Activated CD4-positive, alpha-beta T cell treated with anti-CD3 and anti-CD28 coated beads, Interleukin-2, Interleukin-4, amounts not matched to agents 100 ng/mL and 50 ng/mL, durations not matched to agents 16 hours and 8 hours (primary cell): ENCODE results near the gene SLC16A10.
"Not testable (repeated sequence)": the region's sequence is repeated elsewhere in the genome, so short reads cannot be mapped to it uniquely, and the experiment has no call there.

Source experiments
- DNase-seq: peaks from one replicate; pipeline ENCODE4 v3.0.0-alpha.2; 2020; ENCODE audit warnings: low spot score

SLC16A10 gene

DNA sequence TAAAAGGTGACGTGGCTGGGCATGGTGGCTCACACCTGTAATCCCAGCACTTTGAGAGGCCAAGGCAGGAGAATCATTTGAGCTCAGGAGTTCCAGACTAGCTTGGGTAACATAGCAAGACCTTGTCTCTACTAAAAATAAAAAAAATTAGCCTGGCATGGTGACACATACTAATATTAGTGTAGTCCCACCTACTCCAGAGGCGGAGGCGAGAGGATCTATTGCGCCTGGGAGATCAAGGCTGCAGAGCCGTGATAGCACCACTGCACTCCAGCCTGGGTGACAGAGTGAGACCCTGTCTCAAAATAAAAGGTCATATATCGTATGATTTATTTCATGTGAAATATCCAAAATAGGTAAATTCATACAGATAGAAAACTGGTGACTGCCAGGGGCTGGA lies 132.5 kb downstream of the SLC16A10 start:
- no peak for DNase-seq

DNA sequence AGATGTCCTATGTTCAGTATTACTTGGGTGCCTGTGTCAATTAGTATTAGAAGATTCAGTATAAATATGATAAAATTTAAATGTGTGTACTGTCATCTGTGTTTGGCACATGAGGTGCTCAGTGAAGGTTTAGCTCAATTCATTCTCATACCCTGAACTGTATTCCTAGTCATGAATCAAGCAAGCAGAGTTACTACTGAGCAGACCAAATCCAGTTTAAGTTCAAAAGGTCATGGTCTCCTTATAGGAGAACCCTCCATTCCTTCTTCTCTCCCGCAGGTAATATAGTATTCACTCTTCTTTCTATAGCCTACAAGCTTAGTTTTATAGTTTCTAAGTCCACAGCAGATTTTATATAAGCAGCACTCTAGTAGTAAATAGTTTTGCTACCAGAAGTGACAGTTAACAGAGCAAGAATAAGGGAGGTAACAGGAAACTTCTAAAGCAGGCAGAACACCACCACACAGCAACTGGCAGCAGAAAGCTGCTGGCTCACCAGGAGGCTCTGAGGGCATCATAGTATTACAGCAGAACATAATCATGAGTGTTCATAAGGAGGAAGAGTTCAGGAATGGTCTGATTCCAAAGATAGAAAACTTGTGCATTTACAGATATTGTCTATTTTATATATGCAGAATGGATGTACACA lies 133.2 kb downstream of the SLC16A10 start:
- no peak for DNase-seq

DNA sequence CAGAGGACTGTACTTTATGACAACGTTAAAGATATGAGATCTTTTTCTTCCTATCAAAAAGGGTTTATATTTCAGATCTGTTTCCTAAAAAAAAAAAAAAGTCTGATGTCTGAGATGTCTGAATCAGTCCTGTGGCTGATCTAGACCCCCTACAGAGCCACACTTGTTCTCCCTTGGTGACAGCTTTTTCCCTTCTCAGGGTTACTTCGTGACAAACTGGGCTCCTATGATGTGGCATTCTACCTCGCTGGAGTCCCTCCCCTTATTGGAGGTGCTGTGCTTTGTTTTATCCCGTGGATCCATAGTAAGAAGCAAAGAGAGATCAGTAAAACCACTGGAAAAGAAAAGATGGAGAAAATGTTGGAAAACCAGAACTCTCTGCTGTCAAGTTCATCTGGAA lies 134.5 kb downstream of the SLC16A10 start:
- no peak for DNase-seq

DNA sequence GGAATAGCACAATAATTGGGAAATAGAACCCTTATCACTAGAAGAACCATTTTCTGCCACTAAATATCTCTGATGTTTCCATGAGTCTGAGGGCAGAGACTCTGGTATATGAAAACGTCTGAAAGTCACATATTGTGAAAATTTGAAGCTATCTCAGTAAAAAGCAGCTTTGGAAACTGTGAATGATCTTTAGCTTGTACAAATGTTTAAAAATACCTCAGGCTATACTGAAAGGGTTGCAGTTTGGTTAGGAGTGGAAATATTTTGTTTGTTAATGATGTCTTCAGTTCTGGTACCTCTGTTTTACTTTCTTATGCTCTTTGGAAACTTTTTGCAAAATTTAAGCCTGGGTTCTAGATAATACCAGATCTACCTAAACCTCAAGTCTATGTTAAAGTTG lies 135.0 kb downstream of the SLC16A10 start:
- no peak for DNase-seq

DNA sequence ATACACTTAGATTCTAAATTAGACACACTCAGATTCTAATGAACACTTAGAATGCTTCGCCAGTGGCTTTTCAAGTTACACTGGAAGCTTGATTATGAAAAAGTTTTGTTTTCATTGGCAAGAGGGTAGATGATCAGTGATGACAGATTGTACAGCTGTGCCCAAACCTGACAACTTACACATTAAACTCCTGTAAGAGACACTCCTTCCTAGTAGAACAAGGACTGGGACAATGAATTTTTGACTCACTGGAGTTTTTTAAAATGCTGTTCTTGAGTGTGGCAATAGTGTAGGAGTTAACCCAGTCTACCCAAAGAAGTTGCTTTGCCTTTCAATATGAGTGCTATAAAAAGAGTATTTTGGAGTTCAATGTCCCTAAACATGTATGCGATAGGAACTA lies 140.8 kb downstream of the SLC16A10 start:
- DNase-seq, result no peak

DNA sequence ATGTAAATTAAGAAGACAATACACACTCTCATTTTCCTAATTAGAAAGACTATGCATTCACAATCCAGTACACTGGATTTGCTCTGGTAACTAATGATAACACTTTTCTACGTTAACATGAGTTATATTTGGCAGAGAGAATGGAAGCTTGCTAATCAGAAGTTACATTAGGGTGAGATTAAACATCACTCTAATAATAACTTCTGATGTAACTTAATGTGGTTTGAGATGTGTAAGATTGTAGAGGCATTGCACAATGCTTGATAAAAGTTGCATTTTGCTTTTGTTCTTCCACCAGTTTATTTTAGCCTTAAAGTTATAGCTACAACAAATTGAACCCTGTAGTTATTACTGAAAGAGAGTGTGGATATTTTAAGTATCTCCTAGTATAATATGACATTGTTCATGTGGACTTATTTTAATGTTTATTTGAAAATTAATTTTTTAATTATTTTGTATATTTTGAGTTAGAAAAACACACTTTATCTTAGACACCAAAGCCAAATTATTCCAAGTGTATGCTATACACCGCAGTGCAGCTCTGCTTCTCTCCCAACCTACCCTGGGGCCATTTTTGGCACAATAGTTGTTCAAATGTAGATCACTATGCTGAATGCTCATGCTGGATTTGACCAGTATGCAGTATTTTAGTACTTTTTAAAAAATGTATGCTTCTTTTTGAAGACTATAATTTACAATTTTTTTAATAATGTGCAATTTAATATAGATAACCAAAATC lies 143.2 kb downstream of the SLC16A10 start:
- DNase-seq, result no peak

DNA sequence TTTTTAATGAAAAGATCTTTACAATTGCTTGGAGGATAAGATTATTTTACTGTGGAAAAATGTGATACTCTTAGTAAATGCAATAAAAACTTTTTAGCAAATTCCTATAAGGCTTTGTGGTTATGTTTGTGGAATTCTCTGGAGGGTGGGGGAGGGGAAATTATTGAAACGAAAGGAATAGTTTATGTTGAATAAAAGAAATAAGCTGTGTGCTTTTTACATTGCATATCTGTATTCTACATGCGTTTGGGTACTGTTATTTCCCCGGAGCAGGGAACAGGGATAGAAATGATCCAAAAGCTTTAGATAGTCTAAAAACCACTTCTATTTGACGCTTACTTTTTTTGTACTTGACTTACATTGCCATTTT lies 143.8 kb downstream of the SLC16A10 start:
- DNase-seq, result no peak

DNA sequence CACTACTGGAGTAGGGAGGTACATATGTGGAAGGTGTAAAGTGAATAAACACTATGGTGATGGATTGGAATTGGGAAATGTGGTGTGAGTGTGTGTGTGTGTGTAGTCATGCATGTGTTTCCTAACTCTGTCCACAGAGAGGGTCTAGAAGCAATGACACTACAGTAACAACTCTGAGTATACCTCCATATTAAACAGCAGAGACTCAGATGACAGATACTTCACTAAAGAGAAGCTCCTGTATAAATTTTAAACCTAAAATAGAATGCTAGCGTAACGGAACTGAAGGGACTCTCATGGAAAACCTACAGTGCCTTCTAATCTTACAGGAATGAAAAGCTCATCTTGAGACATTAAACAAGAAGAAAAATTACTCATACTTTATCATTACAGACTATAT lies 150.5 kb downstream of the SLC16A10 start:
- no peak for DNase-seq

DNA sequence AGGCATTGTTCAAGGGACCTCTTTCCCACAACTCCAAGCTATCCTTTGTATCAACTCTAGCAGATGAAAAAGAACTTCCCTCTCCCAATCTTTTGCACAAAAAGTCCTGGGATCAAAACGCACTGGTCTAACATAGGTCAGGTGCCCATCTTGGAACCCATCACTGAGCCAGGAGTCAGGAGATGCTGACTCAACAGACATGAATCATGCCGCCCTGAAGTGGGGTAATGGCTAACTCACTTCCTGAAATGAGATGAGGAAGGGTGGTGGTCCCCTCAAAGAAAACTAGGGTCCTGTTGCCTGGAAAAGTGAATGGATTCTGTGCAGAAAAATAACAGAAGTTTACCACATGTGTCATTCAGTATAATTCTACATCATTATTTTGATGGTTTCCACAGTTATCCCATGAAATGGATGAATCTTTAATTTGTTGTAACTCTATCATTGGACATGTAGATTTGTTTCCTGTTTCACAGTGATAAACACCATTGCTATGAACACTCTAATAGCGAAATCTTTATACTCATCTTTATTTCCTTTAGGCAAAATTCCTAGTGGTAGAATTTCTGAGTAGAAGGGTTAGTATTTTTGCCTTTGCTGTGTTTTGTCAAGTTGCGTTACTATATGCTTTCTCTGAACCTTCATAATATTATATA lies 151.3 kb downstream of the SLC16A10 start:
- DNase-seq, result no peak

DNA sequence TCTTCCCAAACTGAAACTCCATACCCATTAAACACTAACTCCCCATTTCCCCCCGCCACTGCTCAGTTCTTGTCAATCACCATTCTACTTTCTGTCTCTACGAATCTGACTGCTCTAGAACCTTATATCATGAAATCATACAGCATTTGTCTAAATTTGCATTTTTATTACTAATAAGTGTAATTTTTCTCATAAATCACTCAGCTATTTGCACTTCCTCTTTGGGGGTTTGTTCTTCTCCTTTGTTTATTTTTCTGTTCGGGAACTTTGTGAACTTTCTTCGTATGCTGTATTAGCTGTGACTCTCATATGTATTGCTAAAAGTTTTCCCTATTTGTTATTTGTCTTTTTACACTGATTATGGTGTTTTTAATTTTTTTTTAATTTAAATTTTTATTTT lies 152.2 kb downstream of the SLC16A10 start:
- no peak for DNase-seq

DNA sequence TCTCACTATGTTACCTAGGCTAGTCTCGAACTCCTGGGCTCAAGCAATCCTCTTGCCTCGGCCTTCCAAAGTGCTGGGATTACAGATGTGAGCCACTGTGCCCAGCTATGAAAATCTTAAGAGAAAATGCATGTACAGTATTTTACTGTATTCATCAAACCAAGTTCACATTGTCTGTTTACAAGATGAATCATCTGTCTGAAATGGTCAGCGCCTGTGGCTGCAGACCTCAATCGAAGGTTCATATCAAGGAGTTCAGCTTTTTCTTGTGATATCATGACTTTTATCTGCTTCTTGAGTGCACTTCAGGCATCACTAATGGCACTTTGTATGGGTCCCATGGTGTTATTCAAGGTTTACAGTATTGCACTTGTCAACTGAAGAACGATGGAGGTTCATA lies 155.1 kb downstream of the SLC16A10 start:
- DNase-seq, result no peak

DNA sequence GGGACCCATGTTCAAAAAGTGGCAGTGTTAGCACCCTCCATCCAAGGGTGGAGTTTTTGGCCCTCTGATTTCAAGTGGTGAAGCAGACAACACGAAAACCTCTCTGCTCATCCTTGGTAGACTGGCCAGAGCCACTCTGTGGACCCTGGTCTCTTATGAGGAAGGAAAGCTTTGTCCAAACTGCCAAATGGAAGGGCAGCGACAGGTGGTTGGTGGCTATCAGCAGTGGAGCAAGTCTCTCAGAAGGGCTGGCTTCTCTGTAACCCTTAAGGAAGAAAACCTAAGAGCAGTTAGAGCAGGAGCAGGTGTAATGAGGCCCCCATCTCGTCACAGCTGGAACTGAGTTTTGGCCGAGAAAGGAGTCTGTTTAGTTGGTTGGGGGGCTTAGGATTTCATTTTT lies 155.8 kb downstream of the SLC16A10 start:
- no peak for DNase-seq

DNA sequence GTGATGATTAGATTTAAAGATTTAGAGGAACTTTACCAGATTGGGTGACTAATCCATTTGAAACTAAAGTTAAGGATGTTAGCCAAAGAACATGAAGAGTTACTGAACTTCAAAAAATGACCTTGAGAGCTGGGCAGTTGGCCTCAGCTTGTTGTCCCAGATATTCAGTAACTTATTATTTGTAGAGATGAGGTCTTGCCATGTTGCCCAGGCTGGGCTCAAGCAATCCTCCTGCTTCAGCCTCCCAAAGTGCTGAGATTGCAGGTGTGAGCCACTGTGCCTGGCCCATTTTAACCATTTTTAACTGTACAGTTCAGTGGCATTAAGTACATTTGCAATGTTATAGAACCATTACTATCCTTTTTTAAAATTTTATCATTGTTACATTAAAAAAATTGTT lies 161.5 kb downstream of the SLC16A10 start:
- no peak for DNase-seq

DNA sequence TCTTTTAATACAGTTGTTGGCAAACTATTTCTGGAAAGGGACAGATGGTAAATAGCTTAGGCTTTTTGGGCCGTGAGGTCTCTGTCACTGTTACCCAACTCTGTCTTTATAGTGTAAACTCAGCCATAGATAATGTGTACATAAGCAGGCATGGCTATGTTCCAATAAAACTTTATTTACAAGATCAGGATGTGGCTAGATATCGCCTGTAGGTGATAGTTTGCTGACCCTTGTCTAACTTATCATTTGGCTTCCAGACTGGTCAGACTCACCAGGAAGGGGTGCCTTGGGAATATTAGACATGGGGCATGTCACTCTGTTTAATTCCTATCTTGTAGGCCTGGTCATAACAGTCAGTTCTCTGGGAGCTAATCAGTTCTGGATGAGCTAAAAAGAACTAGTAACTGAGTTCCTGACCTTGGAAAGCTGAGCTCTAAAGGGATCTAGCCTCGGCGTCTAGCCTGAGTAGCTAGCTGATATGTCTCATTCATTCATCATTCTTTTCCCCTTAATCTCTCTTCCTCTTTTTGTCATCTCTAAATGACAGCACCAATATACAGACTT lies 163.6 kb downstream of the SLC16A10 start:
- DNase-seq, result no peak

DNA sequence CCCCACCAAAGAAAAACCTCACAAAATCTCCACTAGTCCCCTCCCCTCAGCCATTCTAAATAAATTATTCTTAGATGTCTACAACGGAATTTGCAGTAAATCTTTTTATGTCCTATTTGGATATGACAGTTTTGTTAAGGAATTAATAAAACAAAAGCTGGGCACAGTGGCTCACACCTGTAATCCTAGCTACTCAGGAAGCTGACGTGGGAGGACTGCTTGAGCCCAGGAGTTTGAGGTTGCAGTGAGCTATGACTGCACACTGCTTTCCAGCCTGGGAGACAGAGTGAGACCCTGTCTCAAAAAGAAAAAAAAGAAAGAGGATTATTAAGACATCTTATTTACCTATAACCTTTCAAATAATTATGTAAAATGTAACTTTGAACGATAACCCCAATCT lies 165.4 kb downstream of the SLC16A10 start:
- no peak for DNase-seq

DNA sequence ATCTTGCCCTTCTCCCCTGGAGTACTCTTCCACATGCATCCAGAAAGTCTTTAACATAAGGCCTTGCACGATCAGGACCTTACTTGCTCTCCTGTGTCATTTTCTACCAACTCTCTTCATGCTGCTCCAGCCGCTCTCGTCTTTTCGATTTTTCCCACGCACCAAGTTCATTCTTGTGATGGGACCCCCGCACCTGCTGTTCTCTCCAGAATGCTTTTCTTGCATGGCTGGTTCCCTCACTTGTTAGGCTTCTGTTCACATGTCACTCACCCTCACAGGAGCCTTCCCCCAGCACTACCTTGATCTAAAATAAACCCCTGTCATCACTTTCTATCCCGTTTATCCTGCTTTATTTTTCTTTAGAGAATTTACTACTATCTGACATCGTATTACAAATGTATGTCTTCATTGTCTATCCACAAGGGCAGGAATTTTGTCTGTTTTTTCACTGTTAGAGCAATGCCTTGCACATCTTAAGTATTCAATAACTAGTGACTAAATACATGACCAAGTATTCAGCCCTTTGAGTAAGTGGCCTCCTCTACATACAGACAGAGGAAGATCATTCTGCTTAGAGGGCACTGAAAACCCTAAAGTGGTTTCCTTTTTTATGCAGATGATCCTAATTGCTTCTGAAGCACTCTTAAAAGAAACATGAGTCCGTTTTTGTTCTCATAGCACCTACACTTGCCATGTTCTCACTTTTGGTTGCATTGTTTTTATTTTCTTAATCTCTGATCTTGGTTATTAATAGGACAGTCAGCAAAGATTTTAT lies 166.9 kb downstream of the SLC16A10 start:
- no peak for DNase-seq

DNA sequence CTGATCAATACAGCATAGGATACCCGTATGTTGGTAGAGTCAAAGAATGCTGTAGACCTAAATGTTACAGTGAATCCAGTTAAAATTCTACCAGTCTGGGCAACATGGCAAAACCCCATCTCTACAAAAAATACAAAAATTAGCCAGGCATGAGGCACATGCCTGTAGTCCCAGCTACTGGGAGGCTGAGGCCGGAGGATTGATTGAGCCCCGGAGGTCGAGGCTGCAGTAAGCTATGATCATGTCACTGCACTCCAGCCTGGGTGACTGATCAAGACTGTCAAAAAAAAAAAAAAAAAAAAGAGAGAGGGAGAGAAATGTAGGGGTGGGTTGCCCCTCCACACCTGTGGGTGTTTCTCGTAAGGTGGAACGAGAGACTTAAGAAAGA lies 167.5 kb downstream of the SLC16A10 start:
- DNase-seq, result no peak

DNA sequence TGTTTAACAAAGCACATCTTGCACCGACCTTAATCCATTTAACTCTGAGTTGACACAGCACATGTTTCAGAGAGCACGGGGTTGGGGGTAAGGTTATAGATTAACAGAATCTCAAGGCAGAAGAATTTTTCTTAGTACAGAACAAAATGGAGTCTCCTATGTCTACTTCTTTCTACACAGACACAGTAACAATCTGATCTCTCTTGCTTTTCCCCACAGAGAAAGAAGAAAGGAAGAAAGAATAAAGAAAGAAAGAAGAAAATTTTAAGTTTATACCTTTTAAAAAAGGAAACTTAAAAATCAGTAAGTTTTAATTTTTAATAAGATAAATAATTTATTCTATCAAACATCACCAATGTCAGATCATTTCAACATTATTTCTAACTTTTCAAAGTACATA lies 168.5 kb downstream of the SLC16A10 start:
- DNase-seq, result not testable (repeated sequence)

DNA sequence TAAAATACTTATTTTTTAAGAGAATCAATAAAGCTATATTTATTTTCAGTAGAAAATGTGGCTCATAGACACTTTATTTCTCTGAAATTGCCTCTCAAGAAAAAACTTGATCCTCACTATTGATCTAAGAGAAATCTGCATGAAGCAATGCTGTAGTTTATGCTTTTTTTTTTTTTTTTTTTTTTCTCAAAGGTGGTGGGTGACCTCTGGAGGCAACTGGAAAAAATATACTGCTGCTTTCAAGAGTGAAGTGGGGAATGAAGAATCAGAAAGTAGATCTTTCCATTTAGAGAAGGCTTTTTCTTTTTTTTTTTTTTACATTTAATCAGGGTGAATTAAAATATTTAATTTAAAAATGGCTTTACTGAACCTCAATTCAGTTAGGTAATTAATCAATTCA lies 169.3 kb downstream of the SLC16A10 start:
- no peak for DNase-seq

DNA sequence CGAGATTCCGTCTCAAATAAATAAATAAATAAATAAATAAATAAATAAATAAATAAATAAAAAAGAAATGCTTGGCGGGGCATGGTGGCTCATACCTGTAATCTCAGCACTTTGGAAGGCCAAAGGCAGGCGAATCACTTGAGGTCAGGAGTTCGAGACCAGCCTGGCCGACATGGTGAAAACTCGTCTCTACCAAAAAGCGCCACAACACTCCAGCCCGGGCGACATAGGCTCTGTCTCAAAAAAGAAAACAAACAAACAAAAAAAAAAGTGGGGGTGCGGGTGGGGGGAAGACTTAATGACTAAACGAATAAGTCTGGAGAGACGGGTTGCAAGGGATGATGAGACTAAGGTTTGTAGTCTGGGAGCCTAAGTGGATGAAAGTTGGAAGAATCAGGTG lies 170.7 kb downstream of the SLC16A10 start:
- no peak for DNase-seq

DNA sequence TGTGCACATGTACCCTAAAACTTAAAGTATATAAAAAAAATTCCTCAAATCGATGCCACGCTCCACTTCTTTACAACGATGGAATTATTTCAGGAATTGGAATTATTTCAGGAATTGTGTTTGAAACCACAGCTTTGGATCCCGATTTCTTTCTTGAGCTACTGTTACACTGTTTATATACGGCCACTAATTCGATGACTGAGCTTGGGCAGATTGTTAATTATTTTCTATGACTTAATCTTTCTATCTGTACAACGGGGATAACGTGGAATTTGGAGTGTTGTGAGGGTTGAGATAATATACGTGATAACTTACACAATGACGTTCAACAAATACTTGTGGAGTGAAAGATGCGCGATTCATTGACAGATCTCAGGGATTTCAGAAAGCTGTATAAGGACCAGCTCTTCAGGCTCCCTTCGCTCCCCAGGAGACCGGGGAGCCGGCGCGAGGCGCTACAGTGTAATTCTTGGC lies 171.3 kb downstream of the SLC16A10 start:
- DNase-seq, result no peak

DNA sequence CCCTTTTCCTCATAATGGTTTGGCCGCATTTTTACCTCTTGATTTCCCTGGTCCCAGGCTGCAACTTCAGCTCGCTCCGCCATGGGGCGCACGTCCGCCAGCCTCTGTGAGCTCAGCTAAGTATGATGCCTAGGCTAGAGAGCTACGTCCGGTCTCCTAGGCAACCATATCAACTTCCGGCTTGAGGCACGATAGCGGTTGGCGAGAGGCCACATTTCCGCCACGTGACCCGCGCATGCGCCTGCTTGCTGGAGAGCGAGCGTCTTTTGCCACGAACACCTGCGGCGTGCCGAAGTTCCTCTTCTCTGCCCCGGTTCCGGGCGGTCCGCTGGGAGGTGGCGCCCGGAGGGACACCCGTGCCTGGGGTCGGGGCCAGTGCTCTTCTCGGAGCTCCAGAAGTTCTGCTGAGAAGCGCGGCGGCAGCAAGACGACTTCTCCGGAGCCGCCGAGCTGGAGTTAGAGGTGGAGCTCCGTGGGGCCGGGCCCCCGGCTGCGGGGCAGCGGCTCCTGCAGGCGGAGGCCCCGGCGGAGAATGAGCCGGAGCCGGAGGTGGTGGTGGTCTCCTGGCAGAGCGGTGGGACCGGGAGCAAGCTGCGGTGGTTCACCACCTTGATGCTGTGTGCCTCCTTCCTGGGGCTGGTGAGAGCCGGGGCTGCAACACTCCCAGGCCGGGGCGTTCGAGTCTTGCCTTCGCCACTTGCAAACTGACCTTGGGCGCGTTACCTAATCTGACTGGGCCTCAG lies 172.0 kb downstream of the SLC16A10 start:
- peak; percentile 99 for DNase-seq
